ENCODE measurements around the gene CCM2.

Gene CCM2

DNA sequence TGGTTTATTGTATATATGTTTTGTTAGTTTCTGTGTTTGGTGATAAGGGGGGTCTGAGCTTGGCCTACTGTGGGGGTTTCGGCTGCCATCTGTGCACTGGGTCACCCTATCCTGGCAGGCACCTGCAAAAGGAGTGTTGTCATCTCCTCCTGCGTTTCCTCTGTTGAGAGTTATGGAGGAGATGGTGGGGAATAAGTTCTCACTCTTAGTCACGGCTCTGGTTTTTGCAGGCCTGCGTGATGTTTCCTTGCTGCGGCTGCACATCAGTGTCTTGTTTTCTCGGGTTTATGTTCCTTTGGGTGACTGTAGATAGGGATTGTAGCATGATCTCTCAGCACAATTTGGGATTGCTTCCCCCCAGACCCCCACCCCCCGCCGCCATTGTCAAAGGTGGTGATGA, 36.8 kb downstream of the CCM2 start:
- DNase-seq = no peak

DNA sequence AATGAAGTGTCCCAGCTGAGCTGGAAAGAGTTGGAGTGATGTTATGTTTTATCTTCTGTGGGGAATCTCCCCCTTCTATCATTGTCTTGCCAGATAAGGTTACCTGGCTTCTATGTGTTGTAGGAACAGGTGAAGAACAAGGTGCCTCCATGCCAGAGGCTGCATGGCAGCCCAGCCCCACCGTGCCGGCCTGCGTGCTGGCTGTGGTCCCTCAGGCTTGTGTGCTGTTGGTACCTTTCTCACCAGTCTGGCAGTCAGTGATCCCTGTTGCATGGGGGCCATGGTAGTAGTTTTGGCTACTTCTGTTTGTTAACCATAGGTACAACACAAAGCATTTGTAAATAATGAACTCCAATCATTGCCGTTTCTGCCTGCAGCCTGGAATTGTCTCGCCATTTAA, 37.9 kb downstream of the CCM2 start:
- DNase-seq = no peak

DNA sequence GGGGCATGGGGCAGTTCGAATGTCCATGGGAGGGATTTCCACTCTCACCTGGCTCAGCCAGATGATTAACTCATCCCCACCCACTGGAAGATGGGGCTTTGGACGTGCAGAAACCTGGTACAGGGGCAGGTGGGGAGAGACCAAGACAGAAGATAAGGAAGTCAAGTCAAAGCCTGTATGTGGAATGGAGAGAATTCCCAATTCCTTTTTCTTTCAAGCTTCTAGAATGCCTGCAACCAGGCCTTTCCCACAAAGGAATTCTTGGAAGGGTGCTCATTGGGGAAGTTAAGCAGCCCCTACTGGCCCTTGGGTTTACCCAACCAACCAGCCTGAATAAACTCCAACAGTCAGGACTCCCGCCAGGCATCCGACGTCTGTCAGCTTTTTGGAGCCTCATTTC, 39.1 kb downstream of the CCM2 start:
- DNase-seq = no peak

DNA sequence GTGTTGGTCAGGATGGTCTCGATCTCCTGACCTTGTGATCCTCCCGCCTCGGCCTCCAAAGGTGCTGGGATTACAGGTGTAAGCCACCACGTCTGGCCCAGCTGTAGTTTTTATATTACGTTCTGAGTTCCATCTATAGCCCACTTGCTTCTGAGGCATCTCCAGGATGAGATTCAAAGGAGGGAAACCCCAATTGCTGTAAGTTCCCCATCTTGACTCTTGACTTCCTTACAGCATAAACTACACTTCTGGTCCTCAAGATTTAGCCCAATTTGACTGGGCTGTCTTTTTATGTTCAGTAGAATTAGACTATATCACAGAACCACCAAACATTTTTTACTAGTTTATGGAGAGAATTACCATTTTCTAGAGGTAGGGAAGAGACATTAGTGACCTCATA, 44.3 kb downstream of the CCM2 start:
- no peak for DNase-seq

DNA sequence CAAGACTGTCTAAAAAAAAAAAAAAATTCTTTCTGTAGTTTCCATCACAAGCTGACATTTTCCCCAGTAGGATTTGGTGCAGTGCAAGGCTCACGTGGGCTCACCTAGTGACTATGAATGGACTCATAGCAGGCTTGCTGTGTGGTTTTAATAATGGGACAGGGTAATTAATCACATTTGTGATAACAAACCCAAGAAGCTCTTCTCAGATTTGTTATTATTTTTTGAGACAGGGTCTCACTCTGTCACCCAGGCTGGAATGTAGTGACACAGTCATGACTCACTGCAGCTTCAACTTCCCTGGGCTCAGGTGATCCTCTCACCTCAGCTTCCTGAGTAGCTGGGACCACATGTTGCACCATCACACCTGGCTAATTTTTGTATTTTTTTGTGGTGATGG, 48.7 kb downstream of the CCM2 start:
- no peak for DNase-seq

DNA sequence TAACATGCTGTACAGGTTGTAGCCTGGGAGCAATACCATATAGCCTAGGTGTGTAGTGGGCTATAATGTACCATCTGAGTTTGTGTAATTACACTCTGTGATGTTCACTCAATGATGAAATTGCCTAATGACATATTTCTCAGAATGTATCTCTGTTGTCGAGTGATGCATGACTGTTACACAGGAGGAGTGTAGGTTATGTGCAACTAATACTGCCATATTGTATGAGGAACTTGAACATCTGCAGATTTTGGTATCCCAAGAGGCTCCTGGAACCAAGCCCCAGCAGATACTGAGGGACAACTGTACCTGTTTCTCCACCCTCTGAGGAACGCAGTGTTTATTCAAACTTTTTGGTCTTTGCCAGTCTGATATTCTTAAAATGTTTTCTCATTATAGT, 50.2 kb downstream of the CCM2 start:
- DNase-seq = no peak

DNA sequence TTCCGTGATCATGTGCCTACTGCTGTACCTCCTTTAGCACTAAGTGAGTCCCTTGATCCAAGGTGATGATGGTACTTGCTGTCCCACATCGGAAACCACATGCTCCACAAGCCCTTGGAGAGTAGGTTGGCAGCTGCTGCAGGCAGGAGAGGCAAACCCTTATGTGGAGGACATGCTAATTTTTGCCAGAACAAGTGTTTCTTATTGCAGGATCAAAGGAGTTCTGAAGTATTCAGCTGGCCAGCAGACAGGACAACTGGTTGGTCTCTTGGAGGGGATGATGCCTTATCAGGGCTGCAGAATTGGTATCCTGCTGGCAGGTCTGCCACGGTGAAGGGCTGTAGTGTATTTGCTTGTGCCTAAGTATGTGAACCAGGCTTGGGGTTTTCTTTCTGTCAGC, 52.0 kb downstream of the CCM2 start:
- no peak for DNase-seq

DNA sequence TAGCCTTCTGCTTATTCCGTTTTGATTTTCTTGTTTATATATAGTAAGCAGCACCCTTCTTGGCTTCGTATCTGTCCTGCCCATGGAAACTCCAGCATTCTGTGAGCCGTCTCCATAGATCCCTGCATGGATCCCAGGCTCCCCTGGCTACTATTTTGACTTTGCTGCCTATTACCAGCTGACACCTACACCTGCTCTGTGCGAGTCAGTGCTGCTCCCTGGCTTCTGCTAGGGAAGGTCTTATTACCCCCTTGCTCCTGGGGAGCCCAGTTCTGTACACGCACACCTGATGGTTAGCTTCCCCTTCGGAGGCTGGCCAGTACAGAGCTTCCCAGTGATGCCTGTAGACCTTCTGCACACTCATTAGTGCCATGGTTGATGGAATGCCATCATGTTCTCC, 53.4 kb downstream of the CCM2 start:
- DNase-seq = no peak

DNA sequence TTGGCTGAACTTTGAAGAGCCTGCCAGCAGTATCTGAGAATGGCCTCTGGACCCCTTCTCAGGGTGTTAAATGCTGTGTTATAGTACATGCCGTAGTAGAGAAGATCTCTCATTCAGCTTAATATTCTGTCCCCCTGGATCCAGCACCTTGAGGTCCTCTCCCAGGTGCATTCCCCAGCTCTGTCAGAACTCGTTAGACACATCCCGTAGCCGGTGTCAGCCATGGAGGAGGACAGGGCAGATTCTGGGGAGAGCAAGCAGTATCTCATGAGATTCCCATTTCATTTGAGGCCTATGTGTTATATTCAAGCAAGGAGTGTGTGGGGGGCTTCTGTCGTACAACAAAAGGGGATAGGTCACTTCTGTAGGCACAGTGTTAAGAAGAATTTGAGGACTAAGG, 53.9 kb downstream of the CCM2 start:
- no peak for DNase-seq

DNA sequence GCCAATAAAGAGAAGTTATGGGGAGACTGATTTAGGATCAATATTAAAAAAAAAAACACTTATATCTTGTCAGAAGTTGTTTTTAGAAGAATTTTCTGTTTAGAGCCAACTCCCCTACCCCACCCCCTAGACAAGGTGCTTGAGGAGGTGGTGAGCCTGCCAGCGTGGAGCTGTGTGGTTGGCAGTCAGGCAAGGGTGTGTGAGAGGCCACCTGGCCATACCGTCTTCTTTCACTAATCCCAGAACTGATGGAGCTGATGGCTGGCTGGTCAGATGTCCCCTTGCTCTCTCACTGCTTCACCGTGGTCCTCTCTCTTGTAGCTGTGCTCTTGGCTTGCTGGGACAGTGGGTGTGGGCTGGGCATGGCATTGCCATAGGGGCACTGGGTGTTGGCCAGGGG, 54.4 kb downstream of the CCM2 start:
- DNase-seq = no peak

DNA sequence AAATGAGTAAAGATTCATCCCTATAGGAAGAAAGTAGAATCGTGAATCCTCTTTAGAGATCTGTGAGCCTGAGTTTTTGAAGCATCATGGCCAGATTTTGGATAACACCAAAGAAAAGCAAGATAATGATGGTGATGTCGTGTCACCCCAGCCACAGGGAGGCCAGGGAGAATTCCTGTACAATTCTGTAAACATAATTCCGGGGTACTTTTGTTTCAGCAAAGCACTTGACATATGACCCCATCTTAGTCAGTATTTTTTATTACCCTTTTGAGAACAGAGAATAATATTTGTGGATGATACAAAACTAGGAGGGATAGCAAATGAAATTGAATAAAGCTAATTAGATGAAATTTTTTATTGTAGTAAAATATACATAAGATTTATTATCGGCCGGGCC, 55.0 kb downstream of the CCM2 start:
- no peak for DNase-seq

DNA sequence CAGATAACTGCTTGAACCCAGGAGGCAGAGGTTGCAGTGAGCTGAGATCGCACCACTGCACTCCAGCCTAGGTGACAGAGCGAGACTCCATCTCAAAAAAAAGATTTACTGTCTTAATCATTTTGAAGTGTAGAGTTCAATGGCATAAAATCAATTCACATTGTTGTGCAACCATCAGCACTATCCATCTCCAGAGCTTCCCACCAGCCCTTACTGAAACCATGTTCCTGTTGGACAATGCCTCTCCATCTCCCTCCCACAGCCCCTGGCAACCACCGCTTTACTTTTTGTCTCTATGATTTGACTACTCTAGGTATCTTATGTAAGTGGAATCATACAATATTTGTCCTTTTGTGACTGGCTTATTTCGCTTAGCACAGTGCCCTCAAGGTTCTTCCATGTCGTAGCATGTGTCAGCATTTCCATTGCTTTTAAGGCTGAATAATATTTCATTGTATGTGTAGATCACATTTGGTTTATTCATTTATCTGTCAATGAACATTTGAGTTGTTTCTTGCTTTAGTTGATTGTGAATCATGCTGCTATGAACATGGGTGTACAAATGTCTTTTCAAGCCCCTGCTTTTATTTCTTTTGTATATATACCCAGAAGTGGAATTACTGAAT, 55.7 kb downstream of the CCM2 start:
- DNase-seq = no peak

DNA sequence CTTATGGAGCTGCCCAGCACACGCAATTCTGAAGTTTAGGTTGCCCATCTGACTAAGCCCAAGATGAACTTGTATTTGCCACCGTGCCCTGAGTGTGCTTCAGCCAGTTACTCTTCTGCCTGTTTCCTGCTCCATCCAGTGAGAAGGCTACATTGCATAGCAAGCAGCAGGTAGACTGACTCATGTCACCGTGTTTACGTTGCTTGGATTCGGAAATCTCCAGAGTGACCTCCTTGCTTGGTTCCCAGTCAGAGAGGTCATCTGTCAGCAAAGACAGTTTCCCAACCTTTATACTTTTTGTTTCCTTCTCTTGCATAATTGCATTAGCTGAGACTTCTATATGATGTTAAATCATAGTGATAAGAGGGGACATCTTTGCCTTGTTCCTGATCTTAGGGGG, 57.9 kb downstream of the CCM2 start:
- no peak for DNase-seq

DNA sequence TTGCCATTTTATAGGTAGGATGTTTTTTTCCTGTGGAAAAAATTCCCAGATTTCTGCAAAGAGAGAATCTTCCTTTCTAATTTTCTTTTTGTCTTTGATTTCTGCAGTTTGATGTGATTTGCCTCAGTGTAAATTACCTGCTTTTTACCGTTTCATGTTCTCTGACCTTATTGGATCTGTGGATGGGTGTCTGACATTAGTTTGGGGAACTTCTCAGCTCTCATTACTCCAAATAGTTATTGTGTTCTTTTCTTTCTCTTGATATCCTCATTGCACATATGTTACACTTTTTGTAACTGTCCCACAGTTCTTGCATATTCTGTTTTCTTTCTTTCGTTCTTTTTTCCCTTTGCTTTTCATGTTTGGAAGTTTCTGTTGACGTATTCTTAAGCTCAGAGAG, 60.3 kb downstream of the CCM2 start:
- DNase-seq = no peak

DNA sequence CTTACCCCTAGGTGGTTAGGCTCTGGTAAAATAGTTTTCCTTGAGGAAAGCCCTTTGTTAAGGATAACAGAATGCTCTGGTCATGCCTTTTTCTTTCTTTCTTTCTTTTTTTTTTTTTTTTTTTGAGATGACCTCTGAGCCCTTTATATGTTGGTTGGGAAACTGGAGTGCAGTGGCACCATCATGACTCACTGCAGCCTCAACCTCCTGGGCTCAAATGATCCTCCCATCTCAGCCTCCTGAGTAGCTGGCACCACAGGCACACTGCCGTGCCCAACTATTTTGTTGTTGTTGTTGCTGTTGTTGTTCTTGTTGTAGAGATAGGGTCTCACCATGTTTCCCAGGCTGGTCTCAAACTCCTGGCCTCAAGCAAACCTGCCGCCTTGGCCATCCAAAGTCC, 61.4 kb downstream of the CCM2 start:
- no peak for DNase-seq

DNA sequence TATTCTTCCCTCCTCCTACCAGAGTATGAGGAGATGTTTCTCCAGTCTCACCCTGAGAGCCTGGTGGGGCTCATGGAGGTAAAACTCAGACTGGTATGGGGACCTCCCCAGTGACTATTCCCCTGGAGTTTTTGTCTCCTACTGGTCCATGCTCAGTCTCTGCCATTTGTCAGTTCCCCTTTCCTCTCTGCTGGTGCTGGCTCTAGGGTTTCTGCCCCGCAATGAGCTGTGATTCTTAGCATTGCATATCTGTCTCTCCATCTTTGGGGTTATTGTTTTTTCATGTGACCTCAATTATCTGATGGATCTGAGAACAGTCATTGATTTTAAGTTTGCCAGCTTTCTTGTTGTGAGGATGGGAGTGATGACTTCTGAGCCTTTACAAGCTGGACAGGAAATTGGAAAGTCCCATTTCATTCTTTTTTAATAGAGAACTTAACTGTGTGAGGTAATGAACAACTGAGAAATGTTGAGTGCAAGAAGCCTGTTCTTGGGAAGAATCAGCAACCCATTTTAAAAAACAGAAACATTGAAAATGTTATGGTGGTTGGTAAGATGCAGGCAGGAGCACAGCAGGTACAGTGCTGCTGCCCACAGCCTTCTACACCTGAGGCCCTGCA, 61.9 kb downstream of the CCM2 start:
- DNase-seq = no peak

DNA sequence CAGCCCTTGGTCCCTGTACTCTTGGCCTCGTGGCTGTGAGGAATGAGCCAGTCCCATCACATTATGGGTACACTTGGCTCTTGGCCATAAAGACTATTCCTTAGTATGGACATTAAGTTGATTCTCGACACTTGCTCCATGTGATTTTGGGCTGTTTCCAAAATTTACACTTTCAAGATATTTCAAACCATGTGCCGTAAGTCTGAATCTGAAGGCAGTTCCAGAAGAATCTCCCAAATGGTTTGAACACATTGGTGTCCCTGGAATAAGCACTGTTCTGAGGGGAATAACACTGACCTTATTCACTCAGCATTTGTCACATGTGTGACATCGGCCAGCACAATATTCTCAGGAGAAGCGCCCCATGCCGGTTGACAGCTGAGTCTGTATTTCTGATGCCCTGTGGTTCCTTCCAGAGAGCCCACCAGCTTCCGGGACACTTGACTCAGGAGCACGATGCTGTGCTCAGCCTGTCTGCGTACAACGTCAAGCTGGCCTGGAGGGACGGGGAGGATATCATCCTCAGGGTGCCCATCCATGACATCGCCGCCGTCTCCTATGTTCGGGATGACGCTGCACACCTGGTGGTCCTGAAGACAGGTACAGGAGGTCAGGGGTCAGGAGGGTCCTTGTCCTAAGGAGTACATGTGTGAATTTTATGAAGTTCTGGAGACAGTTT, 64.2 kb downstream of the CCM2 start:
- no peak for DNase-seq

DNA sequence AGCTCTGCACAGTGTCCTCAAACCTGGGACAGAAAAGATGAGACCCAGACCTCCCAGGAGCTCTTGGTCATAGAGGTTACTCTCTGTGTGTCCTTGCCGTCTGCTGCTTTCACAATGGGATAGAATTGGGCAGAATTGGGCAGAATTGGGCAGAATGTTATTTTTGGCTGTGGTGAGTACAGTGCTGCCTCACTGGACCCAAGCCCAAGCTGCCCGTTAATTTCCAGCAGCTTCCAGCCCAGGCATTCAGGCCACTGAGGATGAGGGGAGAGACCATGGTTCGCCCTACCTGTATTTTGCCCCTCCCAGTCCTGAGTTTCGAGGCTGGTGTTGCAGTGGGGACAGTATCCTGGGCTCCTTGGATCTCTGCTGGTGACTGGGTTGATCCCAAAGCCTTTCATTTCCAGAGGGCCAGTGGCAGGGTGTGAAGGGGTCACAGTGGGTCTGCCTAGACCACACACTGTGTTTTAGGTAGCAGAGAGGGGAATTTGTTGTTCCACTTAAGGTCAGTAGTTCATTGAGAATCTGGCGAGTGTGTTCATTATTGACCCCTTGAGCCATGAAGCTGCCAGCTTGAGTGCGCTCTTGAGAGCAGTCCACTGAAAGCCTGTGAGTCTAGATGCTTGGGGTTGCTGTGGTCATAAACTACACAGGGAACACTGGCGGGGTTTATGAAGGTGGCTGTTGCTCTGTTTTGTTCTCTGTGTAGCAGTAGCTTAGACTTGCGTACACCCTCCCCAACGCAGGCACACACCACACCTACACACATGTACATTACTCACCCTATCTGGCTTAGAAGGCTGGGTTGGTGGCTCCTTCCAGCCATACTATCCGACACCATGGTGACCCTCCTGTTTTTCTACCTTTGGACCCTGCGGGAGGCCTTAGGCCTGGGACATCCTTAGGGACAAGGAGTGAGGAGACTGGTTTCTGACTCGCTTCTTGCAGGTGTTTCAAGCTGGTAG, 65.3 kb downstream of the CCM2 start:
- DNase-seq = no peak

DNA sequence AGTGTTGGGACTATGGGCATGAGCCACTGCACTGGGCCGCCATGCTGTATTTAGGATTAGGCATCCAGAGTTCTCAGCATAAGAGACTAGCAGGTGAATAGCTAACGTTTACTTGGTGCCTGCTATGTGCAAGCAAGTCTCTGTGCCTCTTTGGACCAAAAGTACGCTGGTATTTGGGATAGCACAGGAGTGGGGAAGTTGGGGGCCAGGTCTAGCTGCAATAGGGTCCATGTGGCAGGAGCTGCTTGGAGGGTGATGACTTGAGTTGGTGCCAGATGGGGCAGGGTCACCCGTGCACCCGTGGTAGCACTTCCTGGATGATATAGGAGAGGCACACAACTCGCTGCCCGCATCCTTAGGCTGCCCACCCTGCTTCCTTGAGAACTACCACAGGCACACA, 66.4 kb downstream of the CCM2 start:
- no peak for DNase-seq

DNA sequence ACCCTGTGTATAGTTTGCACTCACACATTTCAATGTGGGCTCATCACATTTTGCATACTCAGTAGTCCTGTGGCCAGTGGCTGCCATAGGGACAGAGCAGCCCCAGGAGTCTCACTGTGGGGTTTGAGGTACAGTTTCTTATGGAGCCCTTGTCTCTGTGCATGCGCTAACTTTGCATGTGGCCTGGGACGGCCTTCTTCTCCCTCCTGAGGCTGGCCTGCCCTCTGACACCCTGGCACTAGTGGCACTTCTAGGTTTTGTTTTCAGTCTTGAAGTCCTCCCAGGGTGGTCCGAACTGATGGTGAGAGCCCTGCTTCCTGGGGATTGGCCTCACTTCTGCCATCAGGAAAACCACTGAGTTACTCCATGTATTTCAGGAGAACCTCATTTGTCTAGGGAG, 67.6 kb downstream of the CCM2 start:
- DNase-seq = no peak

DNA sequence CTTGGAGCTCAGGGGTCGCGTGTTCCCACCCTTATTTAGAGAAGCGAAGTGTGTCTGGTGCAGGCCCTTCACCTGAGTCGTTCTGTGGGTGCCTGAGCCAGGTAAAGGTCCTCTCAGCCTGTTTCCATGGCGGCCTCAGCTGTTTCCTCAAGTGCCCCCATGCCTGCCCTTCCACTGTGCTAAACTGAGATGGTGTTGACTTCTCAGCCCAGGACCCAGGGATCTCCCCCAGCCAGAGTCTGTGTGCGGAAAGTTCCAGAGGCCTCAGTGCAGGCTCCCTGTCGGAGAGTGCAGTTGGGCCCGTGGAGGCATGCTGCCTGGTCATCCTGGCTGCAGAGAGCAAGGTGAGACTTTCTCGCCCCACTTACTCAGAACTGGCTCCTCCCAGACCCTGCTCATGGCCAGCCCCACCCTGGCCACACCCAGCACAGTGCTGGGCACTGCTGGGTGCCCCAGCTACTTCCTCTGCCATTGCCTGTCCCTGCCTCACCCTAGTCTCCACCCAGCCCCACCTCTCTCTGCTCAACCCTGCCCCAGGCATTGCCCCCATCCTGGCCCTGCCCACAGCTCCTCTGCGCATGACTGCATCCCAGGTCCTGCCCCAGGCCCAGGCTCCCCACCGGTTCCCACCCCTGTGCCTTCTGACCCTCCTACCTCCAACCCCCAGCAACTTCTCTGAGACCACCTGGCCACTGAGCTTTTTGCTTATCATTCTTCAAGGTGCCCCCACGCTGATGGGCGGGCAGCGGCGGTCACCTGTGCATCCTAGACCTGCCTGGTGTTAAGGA, 68.4 kb downstream of the CCM2 start:
- no peak for DNase-seq

DNA sequence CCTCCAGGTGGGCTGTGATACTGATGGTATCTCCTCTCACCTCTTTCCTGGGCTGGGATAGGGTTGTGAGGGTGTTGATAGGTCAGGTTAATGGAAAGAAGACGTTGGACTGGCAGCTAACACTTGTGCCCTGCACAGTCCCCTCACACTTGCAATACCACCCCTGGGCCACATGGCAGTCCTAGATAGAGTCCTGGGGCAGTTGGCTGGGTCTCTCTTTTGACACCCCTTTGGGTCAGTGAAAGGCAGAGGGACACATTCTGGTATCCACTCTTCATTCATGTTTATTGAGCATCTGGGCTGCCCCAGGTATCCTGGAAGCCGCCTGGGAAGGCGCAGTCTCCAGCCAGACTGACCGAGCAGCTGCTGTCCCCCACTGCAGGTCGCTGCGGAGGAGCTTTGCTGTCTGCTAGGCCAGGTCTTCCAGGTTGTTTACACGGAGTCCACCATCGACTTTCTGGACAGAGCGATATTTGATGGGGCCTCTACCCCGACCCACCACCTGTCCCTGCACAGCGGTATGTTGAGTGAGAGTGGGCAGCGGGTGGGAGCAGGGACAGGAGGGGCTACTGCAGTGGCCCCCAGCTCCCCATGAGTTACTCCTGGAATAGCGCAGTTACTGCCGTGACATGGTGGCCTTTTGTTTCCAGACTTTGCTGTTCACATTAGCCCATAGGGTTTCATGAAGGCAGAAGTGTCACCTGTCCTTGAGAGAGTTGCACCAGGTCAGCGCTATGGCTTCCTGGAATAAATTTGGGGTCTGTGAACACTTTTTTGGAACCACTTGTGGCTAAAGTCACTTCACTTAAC, 69.6 kb downstream of the CCM2 start:
- no peak for DNase-seq

All from NCI-H2081 (cell line).